Raji (cell line): ENCODE data around the gene OR2C1.
A peak's percentile ranks its signal among the peaks of the same experiment; 100 is the strongest.

Source experiments
- POLR2A ChIP-seq: IDR thresholded peaks from 2 replicates; pipeline ENCODE4 v1.6.1; 2011; ENCODE audit warnings: low read depth, low read length, control low read depth; ENCODE audit not compliant: insufficient read depth

Gene OR2C1

GRCh38 chr16:3375680-3376079, 20.0 kb downstream of the OR2C1 start:
- no peak for TF ChIP-seq POLR2A

- TF ChIP-seq POLR2A, result no peak
These were observed 22.2 kb downstream of the OR2C1 start for GRCh38 chr16:3377917-3378316.

GRCh38 chr16:3383045-3383448, 27.4 kb downstream of the OR2C1 start:
- TF ChIP-seq POLR2A, result no peak

DNA sequence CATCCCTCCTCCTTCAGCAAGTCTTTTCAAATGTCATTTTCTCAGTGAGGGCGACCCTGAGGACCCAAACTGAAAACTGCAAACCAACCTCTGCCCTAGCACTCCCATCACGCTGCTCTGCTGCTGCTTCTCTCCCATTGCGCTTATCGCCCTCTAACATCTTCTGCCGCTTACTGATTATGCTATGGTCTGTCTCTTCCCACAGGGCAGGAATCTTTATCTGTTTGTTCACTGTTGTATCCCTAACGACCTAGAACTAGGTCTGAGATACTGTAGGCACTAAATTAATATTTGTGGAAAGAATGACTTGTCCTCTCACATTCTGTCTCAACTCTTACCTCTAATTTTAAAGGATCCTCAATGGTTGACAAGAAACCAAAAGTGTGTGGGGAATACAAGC, 32.6 kb downstream of the OR2C1 start:
- no peak for TF ChIP-seq POLR2A

DNA sequence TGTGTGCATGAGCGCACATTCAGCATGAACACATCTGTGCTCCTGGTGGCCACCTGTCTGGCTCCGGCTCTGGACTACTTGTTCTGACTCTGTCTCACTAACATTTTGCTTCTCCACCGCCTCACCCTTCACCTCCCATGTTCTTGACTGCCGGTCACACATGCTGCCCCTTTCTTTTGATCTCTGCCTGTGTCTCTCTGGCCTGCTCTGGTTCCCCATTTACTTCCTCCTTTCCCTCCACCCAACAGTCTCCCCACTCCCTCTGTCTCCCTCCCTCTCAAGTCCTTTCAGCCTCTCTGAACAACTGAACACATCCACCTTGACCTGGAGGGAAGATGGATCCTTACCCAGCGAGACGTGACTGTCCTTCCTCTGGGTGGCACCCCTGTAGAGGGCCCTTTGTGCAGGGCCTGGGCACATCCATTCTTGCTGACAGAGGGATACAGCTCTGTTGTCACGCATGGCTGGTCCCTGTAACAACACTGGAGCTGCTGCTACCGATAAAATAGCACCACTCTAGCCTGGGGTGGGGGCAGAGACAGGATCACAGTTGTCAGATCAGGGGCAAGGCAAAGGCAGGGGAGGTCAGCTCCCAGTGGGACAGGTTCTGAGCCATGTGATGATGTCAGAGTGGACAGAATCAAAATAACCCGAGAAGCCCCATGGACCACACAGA, 34.1 kb downstream of the OR2C1 start:
- TF ChIP-seq POLR2A, result no peak

DNA sequence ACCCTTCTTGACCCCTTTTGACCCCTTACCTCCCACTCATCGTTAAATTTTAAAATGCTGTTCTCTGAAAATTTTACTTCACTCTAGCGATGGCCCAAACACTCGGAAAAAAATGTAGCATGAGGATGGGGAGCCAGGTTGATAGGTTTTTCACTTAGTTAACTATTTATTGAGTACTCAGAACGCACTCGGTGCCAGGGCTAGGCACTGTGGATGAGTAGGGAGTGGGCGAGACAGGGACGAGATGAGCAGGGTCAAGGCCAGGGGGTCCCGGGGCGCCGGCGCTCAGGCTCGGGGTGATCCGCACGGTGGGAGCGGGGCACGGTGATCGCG, 44.7 kb downstream of the OR2C1 start:
- TF ChIP-seq POLR2A, result no peak

DNA sequence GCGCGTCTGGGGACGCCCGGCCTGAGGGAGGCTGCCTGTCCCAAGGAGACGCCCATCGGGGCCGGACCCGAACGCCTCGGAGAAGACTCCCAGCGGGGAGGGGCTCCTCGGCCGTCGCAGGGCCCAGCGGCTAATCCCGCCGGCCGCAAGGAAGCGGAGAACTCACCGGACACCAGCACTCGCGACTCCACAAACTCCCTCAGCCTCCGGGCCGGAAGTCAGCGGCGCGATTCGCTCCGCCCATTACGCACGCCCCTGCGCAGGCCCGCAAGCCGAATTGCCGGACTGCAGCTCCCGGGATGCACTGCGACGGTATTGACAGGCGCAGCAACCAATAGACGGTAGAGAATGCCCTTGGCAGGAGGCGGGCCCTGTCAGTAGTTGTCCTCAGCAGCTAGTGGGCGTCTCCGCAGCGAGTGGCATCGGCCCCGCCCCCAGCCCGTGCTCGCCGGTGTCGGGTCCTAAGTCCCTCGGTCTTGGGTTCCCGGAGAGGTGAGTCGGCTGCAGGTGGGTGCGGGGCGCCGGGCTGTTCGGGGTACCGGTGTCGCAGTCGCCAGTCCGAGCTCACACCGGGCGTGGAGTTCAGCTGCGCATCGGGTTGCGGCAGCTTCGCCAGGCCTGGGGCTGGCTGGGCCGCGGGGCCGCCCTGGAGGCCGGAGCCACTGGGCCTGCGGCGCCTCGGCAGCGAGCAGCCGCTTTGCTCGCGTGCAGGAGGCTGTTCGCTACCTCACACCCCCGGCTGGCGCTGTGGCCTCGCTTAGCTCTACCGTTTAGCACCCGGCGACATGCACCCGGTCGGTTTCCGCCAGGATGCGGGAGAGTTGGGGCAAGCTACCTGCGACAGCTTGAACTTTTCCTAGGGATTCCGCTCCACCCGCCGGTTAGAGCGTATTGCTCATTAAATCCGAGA, 45.3 kb downstream of the OR2C1 start, which contains the start of the genes ZNF174 and ZSCAN32:
Gene ZNF174 (plus strand): TSS at position 437 of the 910 bp plus-strand sequence. CDS start 790 bp downstream, outside the sequence.
Gene ZSCAN32 (minus strand): TSS at position 226 of the 910 bp plus-strand sequence. CDS start 3,447 bp downstream, outside the sequence.
- peak; percentile 93 for TF ChIP-seq POLR2A

DNA sequence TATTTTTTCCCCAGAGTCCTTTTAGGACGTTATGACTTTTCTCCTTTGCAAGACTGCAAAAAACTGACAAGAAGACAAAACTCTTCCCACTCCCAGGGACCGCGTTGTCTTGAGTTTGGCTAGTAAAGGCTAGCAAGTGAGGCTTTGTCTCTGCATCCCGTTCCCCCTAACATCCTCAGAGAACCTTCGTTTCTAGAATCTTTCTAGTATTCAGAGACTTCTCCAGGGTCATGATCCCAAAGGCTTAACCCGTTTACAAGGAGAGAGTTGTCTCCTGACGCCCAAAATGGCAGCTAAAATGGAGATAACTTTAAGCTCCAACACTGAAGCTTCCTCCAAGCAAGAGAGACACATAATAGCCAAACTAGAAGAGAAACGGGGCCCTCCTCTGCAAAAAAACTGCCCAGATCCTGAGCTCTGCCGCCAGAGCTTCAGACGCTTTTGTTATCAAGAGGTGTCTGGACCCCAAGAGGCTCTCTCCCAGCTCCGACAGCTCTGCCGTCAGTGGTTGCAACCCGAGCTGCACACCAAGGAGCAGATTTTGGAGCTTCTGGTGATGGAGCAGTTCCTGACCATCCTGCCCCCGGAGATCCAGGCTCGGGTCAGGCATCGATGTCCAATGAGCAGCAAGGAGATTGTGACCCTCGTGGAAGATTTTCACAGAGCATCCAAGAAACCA, 46.2 kb downstream of the OR2C1 start:
- TF ChIP-seq POLR2A, result no peak
